DOHH2 (cell line): ENCODE measurements around the gene FILIP1L.

Source experiments
- H3F3A ChIP-seq: fragments of 200-600 bp; sonication (generic), shearing (Covaris generic); 2 replicates; pipeline ENCODE4 v1.6.0; 2016; ENCODE audit warnings: antibody characterized with exemption, mild to moderate bottlenecking; ENCODE audit not compliant: control insufficient read depth, insufficient read depth
- H3K27ac ChIP-seq: fragments of 200-600 bp; sonication (generic); 2 replicates; pipeline ENCODE4 v1.5.1; 2014; ENCODE audit warnings: low read depth, mild to moderate bottlenecking, low read length, moderate library complexity
- H3K27me3 ChIP-seq: fragments of 200-600 bp; sonication (generic); 2 replicates; pipeline ENCODE4 v1.6.1; 2014; ENCODE audit warnings: mild to moderate bottlenecking, low read length, mixed read lengths; ENCODE audit not compliant: control insufficient read depth
- H3K36me3 ChIP-seq: fragments of 200-600 bp; sonication (generic); 2 replicates; pipeline ENCODE4 v1.6.1; 2014; ENCODE audit warnings: mild to moderate bottlenecking, low read length, moderate library complexity, mixed read lengths; ENCODE audit not compliant: control insufficient read depth
- H3K4me1 ChIP-seq: fragments of 200-600 bp; sonication (generic); 2 replicates; pipeline ENCODE4 v1.6.1; 2014; ENCODE audit warnings: mild to moderate bottlenecking, low read length, mixed read lengths; ENCODE audit not compliant: control insufficient read depth
- H3K4me2 ChIP-seq: fragments of 200-600 bp; sonication (generic); 2 replicates; pipeline ENCODE4 v1.6.0; 2014; ENCODE audit warnings: mild to moderate bottlenecking, low read length, moderate library complexity
- H3K4me3 ChIP-seq: fragments of 200-600 bp; sonication (generic); 2 replicates; pipeline ENCODE4 v1.5.1; 2014; ENCODE audit warnings: mild to moderate bottlenecking, low read length, mixed read lengths
- H3K79me2 ChIP-seq: fragments of 200-600 bp; sonication (generic); 2 replicates; pipeline ENCODE4 v1.6.1; 2014; ENCODE audit warnings: mild to moderate bottlenecking, low read length, mixed read lengths; ENCODE audit not compliant: control insufficient read depth
- H3K9me2 ChIP-seq: fragments of 200-600 bp; sonication (generic); replicated peaks from 2 replicates; pipeline ENCODE4 v1.6.1; 2014; ENCODE audit warnings: mild to moderate bottlenecking, low read length, mixed read lengths; ENCODE audit not compliant: control insufficient read depth
- H3K9me3 ChIP-seq: fragments of 200-600 bp; sonication (generic); 2 replicates; pipeline ENCODE4 v1.6.1; 2014; ENCODE audit warnings: antibody characterized with exemption, low read length, mixed read lengths; ENCODE audit not compliant: control insufficient read depth, insufficient read depth
- H4K20me1 ChIP-seq: fragments of 200-600 bp; sonication (generic); 2 replicates; pipeline ENCODE4 v1.6.0; 2014; ENCODE audit warnings: low read depth, mild to moderate bottlenecking, antibody characterized with exemption, low read length, moderate library complexity; ENCODE audit not compliant: control insufficient read depth, insufficient read depth
- EZH2phosphoT487 ChIP-seq: fragments of 200-600 bp; sonication (generic); IDR thresholded peaks from 2 replicates; pipeline ENCODE4 v1.6.1; 2017; ENCODE audit warnings: borderline replicate concordance, mild to moderate bottlenecking, antibody characterized with exemption, low read length, moderate library complexity, mixed read lengths
- TF ChIP-seq, protein P1 (sequence below): fragments of 200-600 bp; sonication (generic); IDR thresholded peaks from one replicate; pipeline ENCODE4 v1.5.1; 2014; ENCODE audit warnings: antibody characterized with exemption, mild to moderate bottlenecking, low read depth, low read length; ENCODE audit not compliant: poor library complexity, severe bottlenecking

Gene FILIP1L

DNA sequence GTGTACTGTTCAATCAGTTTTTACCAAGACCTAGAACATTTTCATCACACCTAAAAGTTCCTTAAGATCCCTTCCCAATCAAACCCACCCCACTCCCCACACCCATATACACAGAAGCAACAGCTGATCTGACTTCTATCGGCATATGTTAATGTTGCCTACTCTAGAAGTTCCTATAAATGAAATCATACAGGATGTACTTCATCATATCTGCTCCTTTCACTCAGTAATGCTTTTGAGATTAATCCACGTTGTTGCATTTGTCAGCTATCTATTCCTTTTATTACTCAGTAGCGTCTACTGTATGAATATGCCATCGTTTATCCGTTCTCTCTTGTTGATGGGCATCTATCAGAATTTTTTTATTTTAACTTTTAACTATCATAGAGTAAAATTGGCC lies 14.3 kb upstream of the FILIP1L start:
- H3K9me3 ChIP-seq: no peaks in the 10 kb centered on the region
- H3K4me1 ChIP-seq: no peaks in the 10 kb centered on the region
- no peaks in the 10 kb centered on the region for H3K36me3 ChIP-seq
- H3F3A ChIP-seq: no peaks in the 10 kb centered on the region
- no peaks in the 10 kb centered on the region for H3K27me3 ChIP-seq
- H3K4me3 ChIP-seq: no peak overlapping the region
- H3K4me2 ChIP-seq: no peak overlapping the region
- TF ChIP-seq EZH2phosphoT487: no peak
- TF ChIP-seq, protein P1, sequence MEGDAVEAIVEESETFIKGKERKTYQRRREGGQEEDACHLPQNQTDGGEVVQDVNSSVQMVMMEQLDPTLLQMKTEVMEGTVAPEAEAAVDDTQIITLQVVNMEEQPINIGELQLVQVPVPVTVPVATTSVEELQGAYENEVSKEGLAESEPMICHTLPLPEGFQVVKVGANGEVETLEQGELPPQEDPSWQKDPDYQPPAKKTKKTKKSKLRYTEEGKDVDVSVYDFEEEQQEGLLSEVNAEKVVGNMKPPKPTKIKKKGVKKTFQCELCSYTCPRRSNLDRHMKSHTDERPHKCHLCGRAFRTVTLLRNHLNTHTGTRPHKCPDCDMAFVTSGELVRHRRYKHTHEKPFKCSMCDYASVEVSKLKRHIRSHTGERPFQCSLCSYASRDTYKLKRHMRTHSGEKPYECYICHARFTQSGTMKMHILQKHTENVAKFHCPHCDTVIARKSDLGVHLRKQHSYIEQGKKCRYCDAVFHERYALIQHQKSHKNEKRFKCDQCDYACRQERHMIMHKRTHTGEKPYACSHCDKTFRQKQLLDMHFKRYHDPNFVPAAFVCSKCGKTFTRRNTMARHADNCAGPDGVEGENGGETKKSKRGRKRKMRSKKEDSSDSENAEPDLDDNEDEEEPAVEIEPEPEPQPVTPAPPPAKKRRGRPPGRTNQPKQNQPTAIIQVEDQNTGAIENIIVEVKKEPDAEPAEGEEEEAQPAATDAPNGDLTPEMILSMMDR: no peak
- H3K79me2 ChIP-seq: no peaks in the 10 kb centered on the region
- no peaks in the 10 kb centered on the region for H3K9me2 ChIP-seq
- H3K27ac ChIP-seq: no peak overlapping the region
- H4K20me1 ChIP-seq: no peaks in the 10 kb centered on the region

DNA sequence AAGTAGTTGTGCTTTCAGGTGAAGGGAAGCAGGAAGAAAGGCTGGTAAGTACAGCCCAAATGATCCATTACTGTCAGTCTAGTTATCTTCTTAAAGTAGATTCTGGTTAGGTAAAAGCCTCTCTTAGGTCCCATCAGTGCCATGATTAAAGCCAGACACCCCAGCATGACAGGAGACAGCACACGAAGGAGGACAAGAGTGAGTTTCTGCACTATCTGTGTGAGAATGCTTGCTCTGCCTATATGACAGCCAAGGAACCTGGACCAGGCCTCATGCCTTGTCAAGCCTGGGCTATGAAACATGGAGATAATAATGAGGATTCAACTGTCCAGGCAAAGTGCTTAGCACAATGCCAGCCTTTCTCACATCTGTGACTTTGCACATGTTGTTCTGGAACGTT lies 13.5 kb upstream of the FILIP1L start:
- H3K79me2 ChIP-seq: no peaks in the 10 kb centered on the region
- no peak overlapping the region for H3K4me2 ChIP-seq
- H3K27me3 ChIP-seq: no peaks in the 10 kb centered on the region
- no peaks in the 10 kb centered on the region for H3F3A ChIP-seq
- no peak overlapping the region for H3K27ac ChIP-seq
- no peaks in the 10 kb centered on the region for H3K36me3 ChIP-seq
- no peaks in the 10 kb centered on the region for H4K20me1 ChIP-seq
- no peaks in the 10 kb centered on the region for H3K4me1 ChIP-seq
- TF ChIP-seq, protein P1: no peak
- TF ChIP-seq EZH2phosphoT487: no peak
- H3K9me2 ChIP-seq: no peaks in the 10 kb centered on the region
- no peak overlapping the region for H3K4me3 ChIP-seq
- no peaks in the 10 kb centered on the region for H3K9me3 ChIP-seq

DNA sequence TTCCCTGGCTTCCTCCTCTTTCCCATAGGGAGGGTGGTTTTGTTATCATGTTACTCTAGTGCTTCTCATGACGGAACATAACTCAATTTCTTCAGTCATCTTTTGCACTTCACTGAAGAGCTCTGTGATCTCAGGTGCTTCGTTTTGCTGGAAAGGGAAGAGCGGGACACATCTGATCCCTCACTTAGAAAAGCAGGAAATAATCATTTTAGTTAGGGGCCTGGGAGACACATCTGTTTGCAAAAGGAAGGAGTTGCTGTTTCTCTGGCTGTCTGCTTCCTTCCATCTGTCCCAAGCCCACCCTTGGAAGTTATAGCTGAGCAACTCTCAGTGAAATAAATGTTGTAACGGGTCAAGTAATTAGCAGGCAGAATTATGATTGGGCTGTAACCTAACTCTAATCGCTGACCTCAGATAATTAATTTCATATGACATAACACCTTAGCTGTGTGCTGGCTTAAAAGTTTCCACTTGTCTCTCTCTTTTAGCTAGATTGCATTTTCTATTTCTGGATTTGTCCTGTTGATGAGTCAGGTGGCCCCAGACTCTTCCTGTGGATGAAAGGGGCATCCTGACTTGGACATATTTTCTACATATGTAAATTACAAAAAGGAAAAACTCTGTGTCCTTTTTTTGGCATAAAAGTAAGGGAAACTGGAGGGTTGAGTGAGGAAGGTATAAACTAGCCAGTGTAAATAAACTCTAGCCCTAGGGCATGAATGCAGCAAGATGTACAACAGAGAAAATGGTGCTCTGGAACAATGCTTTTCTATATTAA lies 11.0 kb upstream of the FILIP1L start:
- no peaks in the 10 kb centered on the region for H4K20me1 ChIP-seq
- H3K79me2 ChIP-seq: no peaks in the 10 kb centered on the region
- H3K9me3 ChIP-seq: no peaks in the 10 kb centered on the region
- H3K9me2 ChIP-seq: no peaks in the 10 kb centered on the region
- H3K4me2 ChIP-seq: no peak overlapping the region
- H3F3A ChIP-seq: no peaks in the 10 kb centered on the region
- TF ChIP-seq, protein P1: no peak
- no peak for TF ChIP-seq EZH2phosphoT487
- H3K27ac ChIP-seq: no peak overlapping the region
- no peaks in the 10 kb centered on the region for H3K36me3 ChIP-seq
- H3K4me3 ChIP-seq: no peak overlapping the region
- H3K4me1 ChIP-seq: no peaks in the 10 kb centered on the region
- H3K27me3 ChIP-seq: no peaks in the 10 kb centered on the region
